Panc1 (cell line): ENCODE data around the gene JUND.

Experiments used
- CTCF ChIP-seq: fragments of 450-650 bp; IDR thresholded peaks from 2 replicates; pipeline ENCODE4 v1.5.1; 2017; ENCODE audit warnings: mild to moderate bottlenecking
- POLR2AphosphoS5 ChIP-seq: IDR thresholded peaks from 2 replicates; pipeline ENCODE4 v1.6.1; 2012; ENCODE audit warnings: mild to moderate bottlenecking, low read depth, low read length, moderate library complexity
- SIN3A ChIP-seq: IDR thresholded peaks from 2 replicates; pipeline ENCODE4 v1.6.1; 2012; ENCODE audit warnings: low read depth, mild to moderate bottlenecking, low read length, moderate library complexity, borderline replicate concordance; ENCODE audit not compliant: insufficient read depth

GRCh38 chr19:18257503-18258470, 23.6 kb downstream of the JUND start:
- TF ChIP-seq CTCF: no peak
- no peak for TF ChIP-seq POLR2AphosphoS5
- TF ChIP-seq SIN3A: no peak
